ENCODE results near the gene LIN7B. TPM values are rescaled to one million over a fixed set of nuclear protein-coding genes. Genes with fewer than 3 reads are reported as not detected.

The LIN7B gene, protein sequence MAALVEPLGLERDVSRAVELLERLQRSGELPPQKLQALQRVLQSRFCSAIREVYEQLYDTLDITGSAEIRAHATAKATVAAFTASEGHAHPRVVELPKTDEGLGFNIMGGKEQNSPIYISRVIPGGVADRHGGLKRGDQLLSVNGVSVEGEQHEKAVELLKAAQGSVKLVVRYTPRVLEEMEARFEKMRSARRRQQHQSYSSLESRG
- total RNA-seq (2021; fragmentation: NEBNext Ultra II Directional; extraction: Animal tissue kit (Norgen Biotek cat#: 25700)) (4.1 and 4.2 TPM in 2 replicates), polyA plus RNA-seq (2011; rRNA removed) (4.1 and 6.0 TPM in 2 replicates), polyA minus RNA-seq (2011; rRNA and poly(A)+ RNA removed) (1.6 and 2.4 TPM in 2 replicates)
- polyA plus RNA-seq (2011; cell fraction: cytosol; rRNA removed), result 4.6 TPM
- 9.1 TPM for polyA plus RNA-seq (2011; cell fraction: nucleus; rRNA removed)
- polyA plus RNA-seq (2012, experiment 1 of 2), result 1.7 to 7.5 TPM (median 4.9 TPM) in 4 replicates
- 2.1 TPM for polyA plus RNA-seq (2012, experiment 2 of 2)
- polyA plus RNA-seq (2013, experiment 1 of 2), result 1.8 TPM
- polyA plus RNA-seq (2013, experiment 2 of 2), result 2.8 TPM
- not detected for polyA minus RNA-seq (2011; cell fraction: cytosol; rRNA and poly(A)+ RNA removed)
- polyA minus RNA-seq (2011; cell fraction: nucleus; rRNA and poly(A)+ RNA removed), result 3.5 TPM
- long read RNA-seq, experiment 1, partial matches to known transcripts, result 0 of 1 reads
- long read RNA-seq, experiment 1, other reads (novel, unspliced or antisense), result 0 of 1 reads
- long read RNA-seq, experiment 2, result 0 reads

DNA sequence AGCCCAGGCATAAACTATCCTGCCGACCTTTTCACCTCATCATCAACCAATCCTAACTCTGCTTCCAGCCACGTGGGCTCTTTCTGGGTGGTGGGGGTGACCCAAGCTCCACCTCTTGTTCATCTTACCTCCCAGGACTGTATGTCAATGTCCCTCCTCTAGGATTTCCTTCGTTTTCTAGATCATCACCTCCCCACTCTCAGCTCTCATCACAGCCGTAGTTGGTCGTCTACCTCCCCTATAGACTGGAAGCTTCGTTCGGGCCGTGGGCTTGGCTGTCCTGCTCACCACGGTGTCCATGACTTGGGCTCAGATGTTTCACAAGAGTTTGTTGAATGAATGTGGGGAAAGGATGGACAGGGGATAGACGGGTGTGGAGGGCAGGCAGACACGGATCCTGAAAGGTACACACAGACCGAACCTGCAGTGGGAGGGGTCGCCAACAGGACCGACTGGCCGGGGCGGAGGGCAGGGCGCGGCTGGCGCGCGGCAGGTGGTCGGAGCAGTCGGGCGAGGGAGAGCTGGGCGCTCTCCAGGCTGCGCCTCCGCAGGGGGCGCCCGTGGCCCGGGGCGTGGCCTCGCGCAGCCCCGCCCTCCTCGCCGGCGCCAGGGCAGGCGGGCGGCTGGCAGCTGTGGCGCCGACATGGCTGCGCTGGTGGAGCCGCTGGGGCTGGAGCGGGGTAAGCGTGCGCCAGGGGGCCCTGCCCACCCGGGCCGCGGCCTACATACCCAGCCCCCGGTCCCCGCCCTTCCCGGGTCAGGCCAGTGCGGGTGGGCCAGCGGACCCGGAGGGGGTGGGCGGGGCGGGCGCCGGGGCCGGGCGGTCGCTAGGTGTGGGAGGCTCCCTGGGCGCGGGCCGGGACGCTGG lies at the start of gene LIN7B:
LIN7B (plus strand) TSS at position 609 of the 868 bp plus-strand sequence; CDS start at position 644, 35 bp downstream.
- Histone ChIP-seq H3K79me2 (ENCODE audit: control insufficient read depth in 1 of 2, insufficient read depth in 2 of 2, low read length in 2 of 2) (no peaks in the 10 kb centered on the region), H3K18ac (ENCODE audit: extremely low read depth, low read length) (peak within 1 kb of the TSS; percentile 60), H2AFZ (ENCODE audit: low read length) (peak within 1 kb of the TSS; percentile 45; the same call in 1 of the 2 replicates), H3K9ac (replicated peaks in 1 of 4; ENCODE audit: extremely low read depth in 1 of 4, low read depth in 3 of 4, low read length in 3 of 4) (peak within 1 kb of the TSS in 2 of 4 experiments; percentile 51 to 75; a peak in 2 of 7 replicates), H3K56ac (replicated peaks; ENCODE audit: insufficient read length, low read depth, low read length) (no peak within 1 kb of the TSS), H3K79me1 (ENCODE audit: low read depth, low read length) (peaks cover 2% of the 10 kb centered on the region; the same call in 1 of the 2 replicates), H3K36me3 (ENCODE audit: control insufficient read depth in 2 of 4, insufficient read depth in 4 of 4, low read length in 3 of 4) (peaks cover 0 to 8% (median 5%) of the 10 kb centered on the region in 4 experiments; a peak in 5 of 8 replicates), H2BK15ac (ENCODE audit: low read length) (no peak within 1 kb of the TSS), H3K4me3 (ENCODE audit: extremely low read depth in 1 of 4, insufficient read depth in 2 of 4, low read depth in 3 of 4, low read length in 4 of 4) (peak within 1 kb of the TSS; percentile 57 to 78 (median 62)), H4K8ac (ENCODE audit: extremely low read depth, insufficient read depth, low read length) (peak within 1 kb of the TSS; percentile 87), H2BK12ac (ENCODE audit: low read depth, low read length) (peak within 1 kb of the TSS; percentile 21; the same call in 1 of the 2 replicates), H3K4me2 (ENCODE audit: insufficient read depth in 1 of 2, low read depth in 2 of 2, low read length in 2 of 2) (peak within 1 kb of the TSS; percentile 81 to 99), H2BK5ac (ENCODE audit: low read depth, low read length) (peak within 1 kb of the TSS; percentile 9; the same call in 1 of the 2 replicates), H3K9me3 (ENCODE audit: insufficient read depth in 2 of 2, low read depth in 1 of 2, low read length in 1 of 2) (no peaks in the 10 kb centered on the region), H3K27ac (ENCODE audit: low read depth, low read length) (no peak within 1 kb of the TSS), H2AK5ac (ENCODE audit: low read depth, low read length) (no peak within 1 kb of the TSS), H3K23me2 (ENCODE audit: low read depth, low read length) (peaks cover 17% of the 10 kb centered on the region), H3K27me3 (replicated peaks in 1 of 4; ENCODE audit: control insufficient read depth in 3 of 4, extremely low read depth in 1 of 4, insufficient read depth in 3 of 4, low read length in 3 of 4) (no peaks in the 10 kb centered on the region; a peak in 1 of 7 replicates), H4K5ac (ENCODE audit: insufficient read length, low read depth, low read length) (no peak within 1 kb of the TSS), H3K4me1 (replicated peaks in 1 of 4; ENCODE audit: control insufficient read depth in 3 of 4, insufficient read depth in 4 of 4, low read length in 3 of 4) (peaks cover 0 to 4% (median 0%) of the 10 kb centered on the region in 4 experiments; a peak in 2 of 7 replicates), H3K23ac (ENCODE audit: insufficient read length) (no peak within 1 kb of the TSS), H2BK120ac (replicated peaks; ENCODE audit: low read depth, low read length) (no peak within 1 kb of the TSS), H2BK20ac (ENCODE audit: low read length) (no peak within 1 kb of the TSS), H3K14ac (ENCODE audit: insufficient read length) (no peak within 1 kb of the TSS), H4K20me1 (replicated peaks in 1 of 2; ENCODE audit: control insufficient read depth in 1 of 2, insufficient read depth in 2 of 2, low read length in 2 of 2) (peaks cover 4 to 8% of the 10 kb centered on the region in 2 experiments), H4K91ac (replicated peaks; ENCODE audit: insufficient read length, low read length) (no peak within 1 kb of the TSS), H3K4ac (replicated peaks; ENCODE audit: insufficient read length, low read depth, low read length) (no peak within 1 kb of the TSS)
- ChIA-PET POLR2A (ENCODE audit: partially characterized antibody) (interaction anchor here (0.8 to 7.8 kb wide), 14 partner anchors 9 to 225 kb away, joined by 3 to 67 read pairs (median 4); a partner anchor contains a TSS), CTCF (ENCODE audit: partially characterized antibody) (interaction anchor here (0.7 to 3.2 kb wide), 18 partner anchors 8 to 271 kb away, joined by 3 to 17 read pairs (median 4); partner anchors contain the start of gene RUVBL2)
- FAIRE-seq, result peak; percentile 50
- DNase-seq (ENCODE audit: low read depth in 1 of 2, low spot score in 2 of 2), result peak in 1 of 2 experiments; percentile 88
- 9% methylated on average over 20 of the region's 66 CpGs; no CpG with 5 or more reads in 1 of the 2 experiments for WGBS, 2 experiments (ENCODE audit: extremely low coverage in 1 of 2, insufficient coverage in 1 of 2, insufficient read length in 1 of 2, insufficient replicate concordance in 2 of 2, low coverage in 1 of 2, low lambda C conversion rate in 2 of 2, missing lambda C conversion rate in 1 of 2)
- TF ChIP-seq SIN3A (conservative IDR thresholded peaks at IDR 0.05 in 1 of 2, IDR thresholded peaks at IDR 0.05 in 1 of 2; ENCODE audit: low read depth in 1 of 2, low read length in 2 of 2) (peak in 1 of 2 experiments; percentile 65; a peak in 1 of 4 replicates), TBP (IDR thresholded peaks at IDR 0.05; ENCODE audit: low read depth, low read length) (peak; percentile 17; the same call in 1 of the 2 replicates), TEAD4 (IDR thresholded peaks at IDR 0.05; ENCODE audit: low read depth, low read length) (no peak)
- TF ChIP-seq, protein P1, sequence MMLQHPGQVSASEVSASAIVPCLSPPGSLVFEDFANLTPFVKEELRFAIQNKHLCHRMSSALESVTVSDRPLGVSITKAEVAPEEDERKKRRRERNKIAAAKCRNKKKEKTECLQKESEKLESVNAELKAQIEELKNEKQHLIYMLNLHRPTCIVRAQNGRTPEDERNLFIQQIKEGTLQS (IDR thresholded peaks at IDR 0.05; ENCODE audit: insufficient read depth, low read depth, low read length), result peak; percentile 65; the same call in 1 of the 2 replicates
- TF ChIP-seq, protein P2, sequence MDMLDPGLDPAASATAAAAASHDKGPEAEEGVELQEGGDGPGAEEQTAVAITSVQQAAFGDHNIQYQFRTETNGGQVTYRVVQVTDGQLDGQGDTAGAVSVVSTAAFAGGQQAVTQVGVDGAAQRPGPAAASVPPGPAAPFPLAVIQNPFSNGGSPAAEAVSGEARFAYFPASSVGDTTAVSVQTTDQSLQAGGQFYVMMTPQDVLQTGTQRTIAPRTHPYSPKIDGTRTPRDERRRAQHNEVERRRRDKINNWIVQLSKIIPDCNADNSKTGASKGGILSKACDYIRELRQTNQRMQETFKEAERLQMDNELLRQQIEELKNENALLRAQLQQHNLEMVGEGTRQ (IDR thresholded peaks at IDR 0.05; ENCODE audit: low read length), result peak; percentile 90
